HL-60/S4 treated with retinoic acid at 250 ng/mL for 4 days and 3 days (cell line): ENCODE measurements around the gene TRAPPC10.
"Not testable (repeated sequence)": the region's sequence is repeated elsewhere in the genome, so short reads cannot be mapped to it uniquely, and the experiment has no call there.

Experiments used
- in situ Hi-C: fragments of 300-500 bp; cut with MboI; formaldehyde crosslinking; loops from 2 replicates; pipeline ENCODE4 v1.7.0; 2022; ENCODE audit warnings: low sequenced_read_pairs

The TRAPPC10 gene

GRCh38 chr21:44134732-44135131 lies 122.6 kb downstream of the TRAPPC10 start:
- in situ Hi-C loops: not testable (repeated sequence)

GRCh38 chr21:44138039-44138438 lies 125.9 kb downstream of the TRAPPC10 start:
- in situ Hi-C loops: not testable (repeated sequence)

- in situ Hi-C loops: not testable (repeated sequence)
These were observed 127.9 kb downstream of the TRAPPC10 start for GRCh38 chr21:44139787-44140551.

GRCh38 chr21:44140552-44140932 lies 128.4 kb downstream of the TRAPPC10 start:
- in situ Hi-C loops: not testable (repeated sequence)

- in situ Hi-C loops: not testable (repeated sequence)
These were observed 130.4 kb downstream of the TRAPPC10 start for GRCh38 chr21:44142470-44142869.

GRCh38 chr21:44143380-44143779 lies 131.3 kb downstream of the TRAPPC10 start:
- in situ Hi-C loops: not testable (repeated sequence)

- in situ Hi-C loops: not testable (repeated sequence)
These were observed 131.9 kb downstream of the TRAPPC10 start for GRCh38 chr21:44143996-44144395.

- in situ Hi-C loops: not testable (repeated sequence)
These were observed 132.9 kb downstream of the TRAPPC10 start for GRCh38 chr21:44144784-44145602.

GRCh38 chr21:44145616-44146015 lies 133.5 kb downstream of the TRAPPC10 start:
- in situ Hi-C loops: not testable (repeated sequence)

GRCh38 chr21:44147108-44147507 lies 135.0 kb downstream of the TRAPPC10 start:
- in situ Hi-C loops: not testable (repeated sequence)

- in situ Hi-C loops: not testable (repeated sequence)
These were observed 138.1 kb downstream of the TRAPPC10 start for GRCh38 chr21:44150255-44150654.

GRCh38 chr21:44153214-44153888 lies 141.2 kb downstream of the TRAPPC10 start:
- in situ Hi-C loops: not testable (repeated sequence)

GRCh38 chr21:44153889-44154228 lies 141.8 kb downstream of the TRAPPC10 start:
- in situ Hi-C loops: not testable (repeated sequence)

GRCh38 chr21:44154816-44155230 lies 142.7 kb downstream of the TRAPPC10 start:
- in situ Hi-C loops: not testable (repeated sequence)

GRCh38 chr21:44155231-44155993 lies 143.3 kb downstream of the TRAPPC10 start:
- in situ Hi-C loops: not testable (repeated sequence)

GRCh38 chr21:44155994-44156380 lies 143.9 kb downstream of the TRAPPC10 start:
- in situ Hi-C loops: not testable (repeated sequence)
